GM19328 (cell line): ENCODE data around the gene BBS10.
"Not testable (repeated sequence)": the region's sequence is repeated elsewhere in the genome, so short reads cannot be mapped to it uniquely, and the experiment has no call there.

Experiments
- ATAC-seq: cut with Tn5 transposase; IDR thresholded peaks from one replicate; pipeline ENCODE4 v1.9.1; 2021; ENCODE audit warnings: mild to moderate bottlenecking, moderate library complexity; ENCODE audit not compliant: unreplicated experiment

Gene BBS10

DNA sequence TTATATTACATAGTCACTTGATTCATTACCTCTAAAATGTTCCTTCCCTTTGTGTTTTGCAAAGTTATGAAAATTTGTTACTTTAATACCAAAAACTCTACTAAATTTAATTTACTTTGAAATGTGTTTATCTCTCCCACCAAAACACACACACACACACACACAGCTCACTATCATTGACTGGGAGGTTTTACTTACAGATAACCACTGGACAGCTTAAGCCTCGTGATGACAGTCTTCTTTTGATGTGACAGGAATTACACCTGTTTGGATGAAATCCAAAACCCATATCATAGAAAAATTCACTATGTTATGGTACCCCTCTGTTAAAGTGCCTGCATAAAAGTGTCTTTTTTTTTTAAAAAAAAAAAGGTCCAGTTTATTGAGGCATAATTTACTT is 15.6 kb downstream of the BBS10 start:
- no peak for ATAC-seq

DNA sequence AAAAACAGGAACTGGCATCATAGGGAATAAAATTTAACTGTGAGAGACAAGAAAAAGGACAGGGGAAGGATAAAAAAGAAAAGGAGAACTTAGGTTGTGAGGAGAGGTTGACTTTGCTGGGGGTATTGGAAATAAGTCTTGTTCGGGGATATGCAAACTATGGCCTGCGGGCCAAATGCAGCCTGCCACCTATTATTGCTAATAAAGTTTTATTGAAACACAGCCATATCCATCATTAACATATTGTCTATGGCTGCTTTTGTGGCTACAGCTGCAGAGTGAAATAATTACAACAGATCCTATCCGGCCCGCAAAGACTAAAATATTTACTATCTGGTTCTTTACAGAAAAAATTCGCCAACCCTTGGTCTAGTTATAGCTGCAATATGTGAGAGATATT is 18.6 kb downstream of the BBS10 start:
- ATAC-seq, result no peak

DNA sequence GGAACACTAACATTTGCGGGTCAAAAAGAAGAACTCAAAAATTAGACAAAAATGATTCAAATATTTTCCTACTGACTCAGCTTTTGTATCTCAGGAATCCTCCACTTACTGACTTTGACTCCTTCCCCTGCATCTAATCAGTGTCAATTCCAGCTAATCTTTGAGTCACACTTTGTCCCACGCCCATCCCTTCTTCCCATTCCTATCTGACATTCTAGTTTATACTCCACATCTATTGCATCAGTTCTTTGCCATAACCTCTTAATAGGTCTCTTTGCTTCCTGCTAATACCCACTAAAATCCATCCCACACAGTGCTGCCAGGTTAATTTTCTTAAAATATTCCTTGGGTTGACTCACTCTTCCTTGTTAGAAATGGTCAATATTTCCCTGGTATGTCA is 19.1 kb downstream of the BBS10 start:
- ATAC-seq, result no peak

DNA sequence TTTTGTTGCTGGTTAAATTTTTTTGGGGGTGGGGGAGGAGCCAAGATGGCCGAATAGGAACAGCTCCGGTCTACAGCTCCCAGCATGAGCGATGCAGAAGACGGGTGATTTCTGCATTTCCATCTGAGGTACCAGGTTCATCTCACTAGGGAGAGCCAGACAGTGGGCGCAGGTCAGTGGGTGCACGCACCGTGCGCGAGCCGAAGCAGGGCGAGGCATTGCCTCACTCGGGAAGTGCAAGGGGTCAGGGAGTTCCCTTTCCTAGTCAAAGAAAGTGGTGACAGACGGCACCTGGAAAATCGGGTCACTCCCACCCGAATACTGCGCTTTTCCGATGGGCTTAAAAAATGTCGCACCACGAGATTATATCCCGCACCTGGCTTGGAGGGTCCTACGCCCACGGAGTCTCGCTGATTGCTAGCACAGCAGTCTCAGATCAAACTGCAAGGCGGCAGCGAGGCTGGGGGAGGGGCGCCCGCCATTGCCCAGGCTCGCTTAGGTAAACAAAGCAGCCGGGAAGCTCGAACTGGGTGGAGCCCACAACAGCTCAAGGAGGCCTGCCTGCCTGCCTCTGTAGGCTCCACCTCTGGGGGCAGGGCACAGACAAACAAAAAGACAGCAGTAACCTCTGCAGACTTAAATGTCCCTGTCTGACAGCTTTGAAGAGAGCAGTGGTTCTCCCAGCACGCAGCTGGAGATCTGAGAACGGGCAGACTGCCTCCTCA is 28.5 kb downstream of the BBS10 start:
- ATAC-seq, result not testable (repeated sequence)

DNA sequence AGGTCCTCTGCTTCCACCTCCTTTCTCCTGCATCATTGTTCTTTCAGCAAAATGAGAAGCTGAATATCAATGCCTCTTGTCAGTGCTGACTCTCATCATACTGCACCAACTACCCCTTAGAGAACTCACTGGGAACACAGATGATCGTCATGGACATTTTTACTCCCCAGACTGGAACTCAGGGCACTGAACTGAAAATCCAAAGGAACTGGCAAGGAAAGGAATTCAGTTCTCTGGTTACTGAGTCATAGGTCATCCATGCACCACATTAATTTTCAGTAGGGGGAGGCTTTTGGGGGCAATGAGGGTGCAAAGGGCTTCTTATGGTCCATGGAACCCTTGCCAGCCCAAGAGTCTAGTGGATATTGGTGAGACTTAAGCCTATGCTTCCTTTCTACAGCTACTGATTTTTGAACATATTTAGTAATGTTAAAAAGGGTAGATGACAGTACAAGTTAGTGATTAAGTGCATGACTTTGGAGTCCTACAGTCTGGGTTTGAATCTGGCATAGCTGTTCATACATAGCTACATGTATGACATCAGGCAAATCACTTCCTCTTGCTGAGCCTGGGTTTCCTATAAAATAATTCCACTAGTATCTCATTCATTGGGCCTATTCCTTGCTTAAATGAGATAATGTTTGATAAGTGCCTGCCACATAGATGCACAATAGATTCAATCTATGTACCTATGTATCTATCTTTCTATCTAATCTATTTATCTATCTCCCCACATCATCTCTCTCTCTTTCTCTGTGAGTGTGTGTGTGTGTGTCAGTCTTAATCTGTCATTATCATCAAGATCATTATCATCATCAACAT is 29.2 kb downstream of the BBS10 start:
- ATAC-seq, result no peak

DNA sequence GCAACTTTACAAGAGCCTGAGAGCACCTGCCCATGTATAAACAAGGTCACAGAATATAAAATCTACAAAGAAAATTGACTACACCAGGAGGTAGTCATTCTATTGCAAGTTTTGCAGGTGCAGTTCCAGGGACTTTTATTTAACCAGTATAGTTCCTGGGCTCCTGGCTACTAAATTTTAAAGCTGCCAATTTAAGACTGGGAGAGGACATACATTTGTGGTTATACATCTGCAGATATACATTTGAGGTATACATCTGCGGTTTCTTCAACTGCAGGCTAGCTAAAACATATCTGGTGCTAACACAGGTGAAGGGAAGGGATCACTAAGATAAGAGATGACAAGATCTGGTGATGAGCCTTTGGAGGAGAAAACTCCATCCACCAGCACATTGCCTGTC is 30.2 kb downstream of the BBS10 start:
- no peak for ATAC-seq

DNA sequence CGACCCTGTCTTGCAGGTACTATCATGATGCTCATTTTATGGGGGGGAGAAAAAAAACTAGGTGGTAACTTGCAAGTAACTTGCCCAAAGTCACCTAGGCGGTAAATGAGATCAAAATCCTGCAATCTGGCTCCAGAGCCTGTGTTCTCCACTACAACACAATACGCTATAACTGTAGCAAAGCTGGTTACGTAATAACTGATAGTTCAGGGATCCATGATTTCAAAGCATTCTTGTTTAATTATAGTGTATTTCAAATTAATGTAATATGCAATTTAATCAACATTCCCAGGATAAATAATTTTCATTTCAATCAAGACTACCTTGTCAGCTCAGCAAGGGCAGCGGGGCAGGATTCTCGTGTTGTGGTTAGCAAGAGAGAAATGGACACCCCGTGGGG is 31.7 kb downstream of the BBS10 start:
- ATAC-seq, result no peak

DNA sequence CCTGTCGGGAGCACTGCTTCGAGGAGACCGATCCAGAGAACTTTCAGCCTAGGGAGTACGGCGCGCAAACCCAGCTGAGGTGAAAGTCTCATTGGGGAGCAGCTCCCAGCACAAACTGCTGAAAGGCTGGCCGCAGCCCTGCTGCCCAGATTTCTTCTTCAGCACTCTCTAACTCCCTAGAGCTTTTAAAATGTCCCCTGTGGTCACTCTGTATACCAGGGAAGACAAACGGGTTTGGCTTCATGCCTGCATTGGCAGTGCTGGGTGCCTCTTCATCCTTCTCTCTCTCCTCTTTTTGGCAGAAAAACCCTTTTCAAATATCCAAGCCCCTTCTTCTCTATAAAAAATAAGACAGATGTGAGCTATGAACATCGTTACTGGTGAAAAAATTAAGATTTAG is 34.9 kb downstream of the BBS10 start:
- ATAC-seq, result no peak

DNA sequence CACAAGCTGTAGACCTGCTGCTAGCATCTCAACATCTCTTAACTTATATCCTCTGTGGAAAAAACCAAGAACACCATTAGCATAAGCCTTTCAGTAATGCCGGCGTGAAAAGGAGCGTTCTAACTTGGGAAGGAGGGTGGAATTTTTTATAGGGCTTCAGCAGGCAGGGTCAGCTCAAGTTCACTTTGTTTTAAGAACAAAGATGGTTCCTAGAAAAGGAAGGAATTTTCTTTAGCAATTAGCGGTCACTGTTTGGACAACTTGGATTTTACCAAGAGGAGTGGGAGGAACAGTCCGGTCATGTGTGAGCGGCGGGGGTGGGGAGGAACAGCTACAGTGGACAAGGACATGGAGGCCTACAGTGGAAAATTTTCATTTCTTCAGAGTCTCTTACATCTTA is 35.9 kb downstream of the BBS10 start:
- ATAC-seq, result no peak

DNA sequence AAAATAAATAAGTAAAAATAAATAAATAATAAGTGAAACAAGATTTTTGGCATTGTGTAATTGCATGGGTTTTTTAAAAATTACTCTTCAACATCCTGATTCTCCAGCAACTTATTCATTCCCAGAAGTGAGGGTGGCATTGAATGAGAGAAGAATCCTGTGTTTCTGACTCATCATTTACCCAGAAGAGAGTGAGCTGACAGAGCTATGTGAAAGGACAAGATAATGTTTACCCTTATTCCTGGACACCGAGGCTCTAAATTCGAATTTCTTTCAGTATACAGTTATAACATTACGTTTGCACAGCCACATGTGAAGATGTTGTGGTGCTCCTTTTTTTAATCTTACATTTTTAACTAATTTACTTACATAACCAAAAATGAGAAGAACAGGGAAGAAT is 36.4 kb downstream of the BBS10 start:
- no peak for ATAC-seq

DNA sequence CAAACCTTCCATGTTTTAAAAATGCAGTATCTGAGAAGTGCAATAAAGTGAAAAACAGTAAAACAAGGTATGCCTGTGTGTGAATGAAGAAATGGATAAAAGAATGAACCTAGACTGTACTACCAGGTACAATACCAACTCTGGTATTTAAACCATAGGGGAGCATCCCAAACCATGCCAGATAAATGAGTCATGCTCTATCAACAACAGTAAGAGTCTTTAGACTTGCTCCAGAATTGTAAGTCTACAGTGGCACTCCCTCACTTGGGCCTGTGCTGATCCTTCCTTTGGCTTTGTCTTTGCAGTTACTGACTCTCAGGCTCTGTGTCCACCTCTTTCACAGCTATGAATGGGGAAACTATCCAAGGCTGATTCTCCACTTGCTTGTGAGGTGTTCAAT is 38.1 kb downstream of the BBS10 start:
- ATAC-seq, result no peak

DNA sequence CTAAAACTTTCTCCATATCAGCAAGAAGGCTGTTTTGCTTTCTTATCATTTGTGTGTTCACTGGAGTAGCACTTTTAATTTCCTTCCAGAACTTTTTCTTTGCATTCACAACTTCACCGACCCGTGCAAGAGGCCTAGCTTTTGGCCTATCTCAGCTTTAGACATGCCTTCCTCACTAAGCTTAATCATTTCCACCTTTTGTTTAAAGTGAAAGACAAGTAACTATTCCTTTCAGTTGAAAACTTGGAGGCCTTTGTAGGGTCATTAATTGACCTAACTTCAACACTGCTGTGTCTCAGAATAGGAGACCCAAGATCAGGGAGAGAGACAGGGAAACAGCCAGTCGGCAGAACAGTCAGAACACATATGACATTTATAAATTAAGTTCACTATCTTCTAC is 39.3 kb downstream of the BBS10 start:
- no peak for ATAC-seq

DNA sequence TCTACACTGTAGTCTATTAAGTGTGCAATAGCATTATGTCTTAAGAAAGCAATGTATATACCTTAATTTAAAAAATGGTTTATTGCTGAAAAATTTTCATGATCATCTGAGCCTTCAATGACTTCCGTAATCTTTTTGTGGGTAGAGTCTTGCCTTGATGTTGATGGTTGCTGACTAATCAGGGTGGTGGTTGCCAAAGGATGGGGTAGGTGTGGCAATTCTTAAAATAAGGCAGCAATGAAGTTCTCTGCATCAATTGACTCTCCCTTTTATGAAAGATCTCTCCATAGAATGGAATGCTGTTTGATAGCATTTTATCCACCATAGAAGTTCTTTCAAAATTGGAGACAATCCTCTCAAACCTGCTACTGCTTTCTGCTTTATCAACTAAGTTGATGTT is 41.1 kb downstream of the BBS10 start:
- no peak for ATAC-seq

DNA sequence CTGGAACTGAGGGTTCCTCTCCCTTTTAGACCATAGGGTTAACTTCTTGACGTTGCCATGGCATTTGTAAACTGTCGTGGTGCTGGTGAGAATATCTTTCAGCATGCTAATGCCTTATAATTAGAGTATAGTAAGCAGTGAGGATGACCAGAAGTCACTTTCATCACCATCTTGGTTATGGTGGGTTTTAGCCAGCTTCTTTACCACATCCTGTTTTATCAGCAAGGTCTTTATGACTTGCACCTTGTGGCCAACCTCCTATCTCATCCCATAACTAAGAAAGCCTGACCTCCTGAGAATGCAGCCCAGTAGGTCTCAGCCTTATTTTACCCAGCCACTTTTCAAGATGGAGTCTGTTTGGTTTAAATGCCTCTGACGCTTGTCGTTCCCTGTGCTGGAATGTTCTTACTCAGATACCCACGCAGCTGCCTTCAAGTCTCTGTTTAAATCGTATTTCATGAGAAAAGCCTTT is 44.2 kb downstream of the BBS10 start:
- ATAC-seq, result no peak

DNA sequence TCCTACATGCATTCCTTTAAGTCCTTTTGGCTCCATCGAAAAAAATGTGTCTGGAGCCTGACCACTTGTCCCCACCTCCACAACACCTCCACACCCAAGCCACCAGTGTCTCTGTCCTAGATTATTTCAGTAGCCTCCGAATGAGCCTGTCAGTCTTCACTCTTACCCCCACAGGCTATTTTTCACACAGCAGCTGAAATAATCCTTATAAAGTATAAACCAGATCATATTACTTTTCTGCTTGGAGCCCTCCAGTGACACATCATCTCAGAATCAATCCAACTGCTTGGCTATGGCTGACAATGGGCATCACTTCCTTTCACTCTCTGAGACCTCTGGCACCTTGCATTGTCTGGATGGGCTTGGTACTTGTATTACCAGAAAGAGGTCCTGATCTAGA is 44.9 kb downstream of the BBS10 start:
- ATAC-seq, result no peak

DNA sequence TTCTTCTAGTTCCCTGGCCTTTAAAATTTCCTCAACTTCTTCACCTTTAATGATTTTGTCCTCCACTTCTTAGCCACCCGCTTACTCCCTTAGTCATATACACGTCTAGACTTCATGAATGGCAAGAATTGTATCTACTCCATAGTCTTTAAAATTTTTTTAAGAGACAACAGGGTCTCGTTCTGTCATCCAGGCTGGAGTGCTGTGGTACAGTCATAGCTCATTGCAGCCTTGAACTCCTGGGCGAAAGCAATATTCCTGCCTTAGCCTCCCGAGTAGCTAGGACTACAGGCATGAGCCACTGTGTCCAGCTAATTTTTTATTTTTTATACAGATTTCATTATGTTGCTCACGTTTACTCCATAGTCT is 47.9 kb downstream of the BBS10 start:
- ATAC-seq, result no peak

DNA sequence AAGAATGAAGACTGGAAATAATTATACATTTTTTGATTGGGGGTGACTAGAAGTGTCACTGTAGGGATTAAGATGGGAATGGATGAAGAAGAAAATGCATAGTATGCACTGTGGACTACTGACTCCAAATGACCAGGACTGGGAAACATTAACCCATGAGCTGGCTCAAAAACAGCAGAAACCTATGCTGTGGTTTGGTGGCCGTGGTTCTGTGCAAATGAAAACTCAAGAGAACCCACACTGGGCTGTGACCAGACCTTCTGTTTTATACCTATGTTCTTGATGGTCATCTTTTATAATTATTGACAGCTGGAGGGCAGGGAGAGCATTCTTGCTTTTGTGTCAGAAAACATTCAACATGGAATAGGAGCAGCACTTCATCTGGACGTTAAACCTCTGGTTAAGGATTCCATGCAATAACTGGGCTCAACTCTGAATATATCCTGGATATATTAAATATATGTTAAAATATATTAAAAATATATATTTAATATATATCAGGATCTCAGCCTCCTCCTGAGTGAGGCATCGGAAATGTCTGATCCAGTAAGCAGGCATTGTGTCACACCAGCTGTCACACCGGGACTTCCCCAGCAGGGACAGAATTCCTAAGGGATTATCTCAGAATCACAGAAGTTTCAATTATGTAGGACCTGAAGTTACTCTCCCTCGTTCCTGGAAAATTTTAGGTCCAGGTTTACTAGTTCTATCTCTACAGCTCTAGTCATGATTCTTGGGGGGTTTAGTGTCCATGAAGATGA is 48.5 kb downstream of the BBS10 start:
- ATAC-seq, result no peak
